ENCODE results near the gene TRPM3. TPM values are rescaled to one million over a fixed set of nuclear protein-coding genes. Genes with fewer than 3 reads are reported as not detected.

TRPM3 gene
- total and polyA plus RNA-seq, 7 experiments from 2014 or later, result not detected

GRCh38 chr9:71010258-71010657 lies 111.2 kb downstream of the TRPM3 start:
- ChIA-PET POLR2A (interaction anchor here (0.6 kb wide), 1 partner anchor 946 kb away, joined by 11 read pairs; no protein-coding TSS in a partner anchor), CTCF (no interaction called here)
- H3K9me3 Mint-ChIP-seq, result peaks cover 0 to 24% (median 10%) of the 10 kb centered on the region in 11 donors

GRCh38 chr9:71005456-71005855 lies 116.0 kb downstream of the TRPM3 start:
- peaks cover 0 to 18% (median 0%) of the 10 kb centered on the region in 5 donors for H3K27me3 Mint-ChIP-seq
- intact Hi-C loops (cut with micrococcal nuclease), result no loop called here
- DNase-seq (no peak), ATAC-seq (no peak)
- no peak overlapping the region for H3K27ac Mint-ChIP-seq
- ChIA-PET CTCF (no interaction called here), POLR2A (no interaction called here)
- no peaks in the 10 kb centered on the region for H3K36me3 Mint-ChIP-seq
- H3K9me3 Mint-ChIP-seq, result peaks cover 6 to 45% (median 13%) of the 10 kb centered on the region in 11 donors
- Histone ChIP-seq H3K9me3 (ENCODE audit: control insufficient read depth in 2 of 3, low read length in 3 of 3) (peaks cover 0 to 6% (median 0%) of the 10 kb centered on the region in 3 experiments), H3K36me3 (ENCODE audit: control insufficient read depth in 2 of 3, insufficient read depth in 3 of 3, low read length in 3 of 3) (no peaks in the 10 kb centered on the region), H3K4me1 (ENCODE audit: control insufficient read depth in 2 of 2, insufficient read depth in 2 of 2, low read length in 2 of 2) (no peaks in the 10 kb centered on the region), H3K4me3 (ENCODE audit: low read length) (no peak overlapping the region), H3K27me3 (ENCODE audit: control insufficient read depth in 2 of 2, insufficient read depth in 2 of 2, low read length in 2 of 2) (no peaks in the 10 kb centered on the region), H3K27ac (ENCODE audit: low read depth, low read length) (no peak overlapping the region)
- H3K4me1 Mint-ChIP-seq, result no peaks in the 10 kb centered on the region
- no peak overlapping the region for H3K4me3 Mint-ChIP-seq

More at GRCh38 chr9:71010258-71010657, 111.2 kb downstream of the TRPM3 start:
- Histone ChIP-seq H3K36me3 (ENCODE audit: control insufficient read depth in 2 of 3, insufficient read depth in 3 of 3, low read length in 3 of 3) (no peaks in the 10 kb centered on the region), H3K27ac (ENCODE audit: low read depth, low read length) (no peak overlapping the region), H3K27me3 (ENCODE audit: control insufficient read depth in 2 of 2, insufficient read depth in 2 of 2, low read length in 2 of 2) (no peaks in the 10 kb centered on the region), H3K4me1 (ENCODE audit: control insufficient read depth in 2 of 2, insufficient read depth in 2 of 2, low read length in 2 of 2) (no peaks in the 10 kb centered on the region), H3K9me3 (ENCODE audit: control insufficient read depth in 2 of 3, low read length in 3 of 3) (peaks cover 0 to under 1% (median 0%) of the 10 kb centered on the region in 3 experiments), H3K4me3 (ENCODE audit: low read length) (no peak overlapping the region)
- H3K4me3 Mint-ChIP-seq, result no peak overlapping the region
- DNase-seq (no peak), ATAC-seq (no peak)
- H3K27ac Mint-ChIP-seq, result no peak overlapping the region
- no peaks in the 10 kb centered on the region for H3K36me3 Mint-ChIP-seq
- no peaks in the 10 kb centered on the region for H3K27me3 Mint-ChIP-seq
- intact Hi-C loops (cut with micrococcal nuclease), result no loop called here
- no peaks in the 10 kb centered on the region for H3K4me1 Mint-ChIP-seq

GRCh38 chr9:71004196-71004595 lies 117.2 kb downstream of the TRPM3 start:
- Mint-ChIP-seq H3K4me1 (no peaks in the 10 kb centered on the region), H3K4me3 (no peak overlapping the region)

GRCh38 chr9:71003346-71003745 lies 118.1 kb downstream of the TRPM3 start:
- no peaks in the 10 kb centered on the region for H3K4me1 Mint-ChIP-seq
- DNase-seq (no peak), ATAC-seq (no peak)
- ChIA-PET POLR2A (no interaction called here), CTCF (no interaction called here)
- no peaks in the 10 kb centered on the region for H3K36me3 Mint-ChIP-seq
- peaks cover 0 to 6% (median 0%) of the 10 kb centered on the region in 3 experiments for H3K9me3 ChIP-seq (ENCODE audit: control insufficient read depth in 2 of 3, low read length in 3 of 3)
- H3K9me3 Mint-ChIP-seq, result peaks cover 3 to 45% (median 13%) of the 10 kb centered on the region in 11 donors
- intact Hi-C loops (cut with micrococcal nuclease), result loop anchor here in 1 of 2 donors (5.0 kb wide), 1 partner anchor 1031 kb away; no protein-coding TSS in a partner anchor
- no peak overlapping the region for H3K4me3 ChIP-seq (ENCODE audit: low read length)
- no peaks in the 10 kb centered on the region for H3K4me1 ChIP-seq (ENCODE audit: control insufficient read depth in 2 of 2, insufficient read depth in 2 of 2, low read length in 2 of 2)
- H3K27me3 Mint-ChIP-seq, result peaks cover 0 to 18% (median 4%) of the 10 kb centered on the region in 5 donors
- no peaks in the 10 kb centered on the region for H3K27me3 ChIP-seq (ENCODE audit: control insufficient read depth in 2 of 2, insufficient read depth in 2 of 2, low read length in 2 of 2)
- no peaks in the 10 kb centered on the region for H3K36me3 ChIP-seq (ENCODE audit: control insufficient read depth in 2 of 3, insufficient read depth in 3 of 3, low read length in 3 of 3)
- H3K4me3 Mint-ChIP-seq, result no peak overlapping the region
- H3K27ac Mint-ChIP-seq, result no peak overlapping the region
- no peak overlapping the region for H3K27ac ChIP-seq (ENCODE audit: low read depth, low read length)

More at GRCh38 chr9:71004196-71004595, 117.2 kb downstream of the TRPM3 start:
- no peak for DNase-seq
- intact Hi-C loops (cut with micrococcal nuclease), result loop anchor here in 1 of 2 donors (5.0 kb wide), 1 partner anchor 1032 kb away; no protein-coding TSS in a partner anchor
- ATAC-seq, result no peak
- H3K9me3 Mint-ChIP-seq, result peaks cover 3 to 45% (median 13%) of the 10 kb centered on the region in 11 donors
- Histone ChIP-seq H3K36me3 (ENCODE audit: control insufficient read depth in 2 of 3, insufficient read depth in 3 of 3, low read length in 3 of 3) (no peaks in the 10 kb centered on the region), H3K4me3 (ENCODE audit: low read length) (no peak overlapping the region), H3K27ac (ENCODE audit: low read depth, low read length) (no peak overlapping the region), H3K27me3 (ENCODE audit: control insufficient read depth in 2 of 2, insufficient read depth in 2 of 2, low read length in 2 of 2) (no peaks in the 10 kb centered on the region), H3K9me3 (ENCODE audit: control insufficient read depth in 2 of 3, low read length in 3 of 3) (peaks cover 0 to 6% (median 0%) of the 10 kb centered on the region in 3 experiments), H3K4me1 (ENCODE audit: control insufficient read depth in 2 of 2, insufficient read depth in 2 of 2, low read length in 2 of 2) (no peaks in the 10 kb centered on the region)
- peaks cover 0 to 18% (median 0%) of the 10 kb centered on the region in 5 donors for H3K27me3 Mint-ChIP-seq
- no peak overlapping the region for H3K27ac Mint-ChIP-seq
- POLR2A ChIA-PET, result no interaction called here
- H3K36me3 Mint-ChIP-seq, result no peaks in the 10 kb centered on the region
- CTCF ChIA-PET, result interaction anchor here (0.6 kb wide), 1 partner anchor 409 kb away, joined by 4 read pairs; no protein-coding TSS in a partner anchor

- H3K36me3 ChIP-seq (ENCODE audit: control insufficient read depth in 2 of 3, insufficient read depth in 3 of 3, low read length in 3 of 3), result no peaks in the 10 kb centered on the region
- H3K4me1 ChIP-seq (ENCODE audit: control insufficient read depth in 2 of 2, insufficient read depth in 2 of 2, low read length in 2 of 2), result no peaks in the 10 kb centered on the region
- intact Hi-C loops (cut with micrococcal nuclease), result loop anchor here in 1 of 2 donors (5.0 kb wide), 1 partner anchor 1030 kb away; no protein-coding TSS in a partner anchor
- DNase-seq, result peak in 1 of 9 donors; percentile 0
- CTCF ChIA-PET, result no interaction called here
- H3K9me3 ChIP-seq (ENCODE audit: control insufficient read depth in 2 of 3, low read length in 3 of 3), result peaks cover 0 to 6% (median 0%) of the 10 kb centered on the region in 3 experiments
- Mint-ChIP-seq H3K27ac (no peak overlapping the region), H3K36me3 (no peaks in the 10 kb centered on the region), H3K4me1 (no peaks in the 10 kb centered on the region), H3K27me3 (peaks cover 0 to 18% (median 4%) of the 10 kb centered on the region in 5 donors), H3K9me3 (peaks cover 0 to 34% (median 13%) of the 10 kb centered on the region in 11 donors), H3K4me3 (no peak overlapping the region)
- no peak overlapping the region for H3K27ac ChIP-seq (ENCODE audit: low read depth, low read length)
- ATAC-seq, result no peak
- H3K4me3 ChIP-seq (ENCODE audit: low read length), result no peak overlapping the region
- POLR2A ChIA-PET, result no interaction called here
- no peaks in the 10 kb centered on the region for H3K27me3 ChIP-seq (ENCODE audit: control insufficient read depth in 2 of 2, insufficient read depth in 2 of 2, low read length in 2 of 2)
Observed at GRCh38 chr9:71001780-71002386, 119.5 kb downstream of the TRPM3 start.

DNA sequence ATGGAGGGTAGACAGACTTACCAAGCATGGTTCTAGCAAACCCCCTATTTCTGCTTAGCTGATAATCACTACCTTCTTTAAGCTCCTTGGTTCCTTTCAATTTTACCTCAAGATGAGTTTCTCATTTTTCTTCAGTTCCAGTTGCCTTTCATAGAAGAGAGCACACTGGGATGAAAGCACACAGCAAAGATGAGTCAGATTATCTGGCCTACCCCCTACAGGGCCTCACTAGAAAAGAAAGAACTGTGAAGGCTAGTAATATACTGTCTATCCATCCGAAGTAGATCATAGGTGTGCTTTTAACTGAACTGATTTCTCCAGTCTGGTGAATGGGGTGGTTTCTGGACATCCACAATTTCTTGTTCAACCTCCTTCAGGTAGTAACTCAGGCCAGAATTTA lies 122.5 kb downstream of the TRPM3 start:
- intact Hi-C loops (cut with micrococcal nuclease), result no loop called here
- ChIA-PET POLR2A (no interaction called here), CTCF (no interaction called here)
- no peaks in the 10 kb centered on the region for H3K36me3 Mint-ChIP-seq
- no peaks in the 10 kb centered on the region for H3K4me1 Mint-ChIP-seq
- H3K9me3 Mint-ChIP-seq, result peaks cover 0 to 10% (median 4%) of the 10 kb centered on the region in 11 donors
- Histone ChIP-seq H3K4me1 (ENCODE audit: control insufficient read depth in 2 of 2, insufficient read depth in 2 of 2, low read length in 2 of 2) (no peaks in the 10 kb centered on the region), H3K4me3 (ENCODE audit: low read length) (no peak overlapping the region), H3K27ac (ENCODE audit: low read depth, low read length) (no peak overlapping the region), H3K9me3 (ENCODE audit: control insufficient read depth in 2 of 3, low read length in 3 of 3) (no peaks in the 10 kb centered on the region), H3K27me3 (ENCODE audit: control insufficient read depth in 2 of 2, insufficient read depth in 2 of 2, low read length in 2 of 2) (no peaks in the 10 kb centered on the region), H3K36me3 (ENCODE audit: control insufficient read depth in 2 of 3, insufficient read depth in 3 of 3, low read length in 3 of 3) (no peaks in the 10 kb centered on the region)
- DNase-seq, result no peak
- H3K27ac Mint-ChIP-seq, result peak overlapping the region in 1 of 9 donors; percentile 1
- no peak overlapping the region for H3K4me3 Mint-ChIP-seq
- peaks cover 0 to 18% (median 4%) of the 10 kb centered on the region in 5 donors for H3K27me3 Mint-ChIP-seq
- no peak for ATAC-seq

DNA sequence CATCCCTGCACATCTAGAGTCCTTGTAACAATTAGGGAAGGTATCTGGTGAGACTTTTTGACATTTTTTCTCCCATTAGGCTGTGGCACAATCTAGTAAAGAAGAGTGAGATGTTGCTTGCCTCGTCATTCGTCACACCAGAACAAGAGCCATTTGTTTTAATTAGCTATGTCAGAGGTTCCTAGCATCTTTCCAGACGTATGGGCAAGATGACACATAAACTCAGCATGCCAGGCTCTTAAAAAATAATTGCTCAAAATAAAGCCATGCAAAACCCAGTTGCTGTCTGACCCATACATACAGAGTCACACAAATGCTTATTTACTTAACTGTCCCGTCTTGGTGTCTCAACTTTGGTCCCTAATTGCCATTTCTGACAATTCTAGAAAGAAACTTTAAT lies 125.9 kb downstream of the TRPM3 start:
- no peaks in the 10 kb centered on the region for H3K4me1 ChIP-seq (ENCODE audit: control insufficient read depth in 2 of 2, insufficient read depth in 2 of 2, low read length in 2 of 2)
- ChIA-PET POLR2A (no interaction called here), CTCF (no interaction called here)
- DNase-seq, result no peak
- Mint-ChIP-seq H3K9me3 (peaks cover 0 to 6% (median 0%) of the 10 kb centered on the region in 11 donors), H3K36me3 (no peaks in the 10 kb centered on the region), H3K27me3 (peaks cover 0 to 12% (median 4%) of the 10 kb centered on the region in 5 donors), H3K4me3 (no peak overlapping the region), H3K27ac (no peak overlapping the region), H3K4me1 (no peaks in the 10 kb centered on the region)
- H3K36me3 ChIP-seq (ENCODE audit: control insufficient read depth in 2 of 3, insufficient read depth in 3 of 3, low read length in 3 of 3), result no peaks in the 10 kb centered on the region
- intact Hi-C loops (cut with micrococcal nuclease), result no loop called here
- H3K9me3 ChIP-seq (ENCODE audit: control insufficient read depth in 2 of 3, low read length in 3 of 3), result no peaks in the 10 kb centered on the region
- H3K27ac ChIP-seq (ENCODE audit: low read depth, low read length), result no peak overlapping the region
- ATAC-seq, result no peak
- H3K27me3 ChIP-seq (ENCODE audit: control insufficient read depth in 2 of 2, insufficient read depth in 2 of 2, low read length in 2 of 2), result no peaks in the 10 kb centered on the region
- H3K4me3 ChIP-seq (ENCODE audit: low read length), result no peak overlapping the region
